HG03095 (cell line): ENCODE results near the gene DDI2.

Experiments used
- ATAC-seq: cut with Tn5 transposase; IDR thresholded peaks from one replicate; pipeline ENCODE4 v1.9.1; 2021; ENCODE audit warnings: moderate library complexity; ENCODE audit not compliant: unreplicated experiment

The DDI2 gene

DNA sequence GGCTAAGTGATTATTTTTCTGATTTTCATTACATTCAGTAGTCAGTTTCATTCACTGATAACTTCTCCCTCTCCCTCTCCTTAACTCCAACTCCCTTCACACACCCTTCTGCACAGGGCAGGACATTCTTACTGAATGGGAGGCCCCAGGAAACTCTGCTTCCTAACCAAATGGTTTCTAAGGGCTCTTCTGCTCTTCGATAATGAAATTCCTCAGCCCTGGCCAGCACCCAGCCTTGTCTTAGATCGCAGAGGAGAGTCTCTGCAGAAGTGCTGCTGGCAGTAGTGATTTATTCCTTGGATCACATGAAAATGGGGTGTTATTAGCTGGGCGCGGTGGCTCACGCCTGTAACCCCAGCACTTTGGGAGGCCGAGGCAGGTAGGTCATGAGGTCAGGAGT lies 83.2 kb downstream of the DDI2 start:
- no peak for ATAC-seq

- ATAC-seq: no peak
Observed at GRCh38 chr1:15701784-15702183, 84.5 kb downstream of the DDI2 start.

- no peak for ATAC-seq
Observed at GRCh38 chr1:15702722-15703550, 85.7 kb downstream of the DDI2 start.

GRCh38 chr1:15703562-15703961 lies 86.3 kb downstream of the DDI2 start:
- ATAC-seq: no peak

- no peak for ATAC-seq
Observed at GRCh38 chr1:15704526-15705183, 87.4 kb downstream of the DDI2 start.

DNA sequence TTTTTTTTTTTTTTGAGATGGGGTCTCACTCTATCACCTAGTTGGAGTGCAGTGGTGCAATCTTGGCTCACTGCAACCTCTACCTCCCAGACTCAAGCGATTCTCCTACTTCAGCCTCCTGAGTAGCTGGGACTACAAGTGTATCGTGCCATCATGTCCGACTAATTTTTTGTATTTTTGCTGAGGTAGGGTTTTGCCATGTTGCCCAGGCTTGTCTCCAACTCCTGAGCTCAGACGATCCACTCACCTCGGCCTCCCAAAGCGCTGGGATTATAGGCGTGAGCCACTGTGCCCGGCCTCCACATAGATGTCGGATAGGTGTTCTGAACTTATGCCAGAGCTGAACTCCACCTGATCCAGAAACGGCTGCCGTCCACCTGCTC lies 87.9 kb downstream of the DDI2 start:
- ATAC-seq: no peak

- no peak for ATAC-seq
Observed at GRCh38 chr1:15706751-15707150, 89.5 kb downstream of the DDI2 start.

- no peak for ATAC-seq
Observed at GRCh38 chr1:15707239-15707925, 90.1 kb downstream of the DDI2 start.

GRCh38 chr1:15708486-15709137 lies 91.4 kb downstream of the DDI2 start:
- ATAC-seq: no peak

DNA sequence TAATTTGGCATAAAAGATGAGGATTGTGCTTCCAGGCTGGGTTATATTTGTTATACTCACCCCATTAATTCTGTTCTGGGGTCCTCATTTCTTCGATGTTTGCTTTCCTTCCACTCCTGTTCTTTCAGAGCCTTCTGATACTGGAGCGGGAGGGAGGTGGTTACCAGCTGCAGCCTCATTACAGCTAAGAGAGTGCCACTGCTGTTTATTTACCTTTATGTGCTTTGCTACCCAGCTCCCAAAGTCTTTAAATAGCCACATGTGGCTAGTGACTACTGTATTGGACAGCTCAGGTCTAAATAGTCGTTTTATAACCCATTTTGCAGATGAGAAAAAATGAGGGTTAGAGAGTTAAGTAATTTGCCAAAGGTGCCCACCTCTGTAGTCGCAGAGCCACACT lies 92.0 kb downstream of the DDI2 start:
- ATAC-seq: no peak

DNA sequence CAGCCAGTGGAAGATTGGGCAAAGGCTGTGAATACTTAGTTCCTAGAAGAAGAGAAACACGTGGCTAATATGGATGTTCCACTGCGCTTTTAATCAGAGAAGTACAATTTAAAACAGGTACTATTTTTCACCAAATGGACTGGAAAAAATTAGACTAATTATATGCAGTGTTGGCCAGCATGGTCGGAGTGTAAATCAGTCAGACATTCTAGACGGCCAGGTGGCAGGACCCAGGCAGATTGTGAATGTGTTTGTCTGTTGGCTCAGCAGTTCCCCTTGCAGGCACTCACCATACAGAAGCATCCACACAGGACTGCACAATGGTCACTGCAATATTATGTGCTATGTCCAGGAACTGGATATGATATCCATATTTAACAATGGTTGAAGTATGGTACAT lies 94.9 kb downstream of the DDI2 start:
- ATAC-seq: no peak

DNA sequence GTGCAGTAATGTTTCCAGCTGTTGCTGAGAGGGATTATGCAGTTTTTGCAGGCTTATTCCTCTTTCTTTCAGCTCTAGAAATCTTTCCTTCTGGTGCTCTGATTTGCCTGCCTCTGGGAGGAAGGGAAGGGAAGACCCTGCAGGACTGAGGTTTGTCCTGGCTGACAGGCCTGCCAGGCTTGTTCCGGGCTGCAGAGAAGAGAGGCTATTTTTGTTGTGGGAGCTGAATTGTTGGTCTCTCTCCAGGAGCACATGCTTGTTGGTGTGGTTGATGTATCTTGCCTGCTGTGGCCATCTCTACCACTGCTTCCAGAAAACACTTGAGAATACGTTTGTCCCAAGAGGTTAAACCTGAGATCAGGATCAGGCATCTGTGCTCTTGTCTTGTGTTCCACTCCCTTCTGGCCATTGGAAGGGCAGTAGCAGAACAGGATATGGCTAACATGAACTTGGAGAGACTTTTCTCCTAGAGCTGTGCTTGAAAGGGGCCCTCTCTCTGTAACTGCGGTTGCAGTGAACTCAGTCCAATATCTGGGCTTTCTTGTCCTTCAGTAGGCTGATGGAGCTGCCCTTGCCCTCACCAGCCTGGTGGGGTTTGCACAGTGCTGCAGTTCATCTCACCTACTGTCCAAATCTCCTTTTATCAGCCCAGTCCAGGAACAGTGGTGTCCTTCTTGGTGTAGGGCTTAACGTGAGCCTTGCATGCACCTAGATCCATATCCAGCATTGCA lies 97.3 kb downstream of the DDI2 start:
- ATAC-seq: no peak

GRCh38 chr1:15717418-15718125 lies 100.3 kb downstream of the DDI2 start:
- no peak for ATAC-seq

DNA sequence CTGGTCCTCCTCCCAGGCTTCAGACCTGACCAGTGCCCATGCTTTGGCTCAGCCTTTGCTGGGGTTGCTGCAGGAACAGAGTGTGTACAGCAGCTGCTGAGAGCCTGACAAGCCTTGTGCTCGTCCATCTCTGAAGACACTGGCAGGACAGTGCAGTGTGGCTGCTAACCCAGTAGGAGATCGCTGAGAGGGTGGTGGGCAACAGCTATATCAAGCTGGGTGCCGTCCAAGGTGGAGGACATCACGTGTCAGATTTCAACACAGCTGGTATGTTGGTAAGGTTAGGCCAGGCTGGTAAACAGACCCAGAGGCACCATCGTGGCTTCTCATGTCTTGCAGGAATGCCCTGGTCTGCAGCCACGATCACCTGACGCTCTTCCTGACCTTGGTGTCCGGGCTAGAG lies 100.9 kb downstream of the DDI2 start:
- ATAC-seq: no peak
